ENCODE measurements around the gene BTBD6. TPM values are rescaled to one million over a fixed set of nuclear protein-coding genes. Genes with fewer than 3 reads are reported as not detected.
"Not testable (repeated sequence)": the region's sequence is repeated elsewhere in the genome, so short reads cannot be mapped to it uniquely, and the experiment has no call there.

The BTBD6 gene
- total and polyA plus RNA-seq, 2 donors = 26.3 to 44.9 TPM

DNA sequence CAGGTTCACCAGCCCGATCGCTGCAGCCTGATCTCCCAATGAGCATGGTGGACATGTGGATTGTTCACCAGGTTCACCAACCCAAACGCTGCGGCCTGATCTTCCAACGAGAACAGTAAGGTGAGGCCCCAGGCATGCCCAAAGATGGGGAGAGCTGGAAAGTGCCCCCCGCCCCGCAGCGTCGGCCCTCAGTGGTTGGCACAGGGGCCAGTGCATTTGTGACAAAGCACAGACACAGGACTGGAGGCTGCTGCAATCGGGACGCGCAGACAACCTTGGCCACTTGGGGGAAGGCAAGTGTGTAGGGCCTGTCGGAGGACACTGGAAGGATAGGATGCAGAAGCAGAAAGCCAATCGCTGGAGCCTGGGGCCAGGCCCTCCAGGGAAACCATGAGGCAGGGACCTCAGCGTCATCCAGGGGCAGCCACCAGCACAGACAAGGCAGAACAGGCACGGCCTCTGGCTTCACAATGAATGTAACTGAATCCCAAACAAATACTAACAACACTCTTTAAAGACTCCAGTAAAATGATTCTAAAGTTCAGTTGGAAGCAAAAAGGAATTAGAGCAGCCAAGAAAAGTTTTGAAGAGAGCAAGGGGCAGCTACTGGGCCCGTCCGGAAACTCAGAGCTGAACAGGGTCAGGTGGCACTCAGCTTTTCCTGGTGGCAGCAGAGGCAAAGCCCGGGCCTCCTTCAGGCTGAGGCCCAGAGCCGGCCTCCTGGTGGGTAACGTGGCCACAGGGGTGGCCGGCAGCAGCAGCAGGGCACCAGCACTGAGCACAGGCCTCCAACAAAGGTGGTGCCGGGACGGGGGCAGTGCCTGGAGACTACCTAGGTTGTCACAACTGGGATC lies 39.1 kb downstream of the BTBD6 start:
- 96% methylated on average over 24 of the region's 24 CpGs for WGBS
- Histone ChIP-seq H3K4me1 (ENCODE audit: control insufficient read depth in 2 of 2, insufficient read depth in 2 of 2, low read length in 2 of 2) (peaks cover 0 to 27% of the 10 kb centered on the region in 2 donors), H3K36me3 (ENCODE audit: control insufficient read depth in 2 of 2, insufficient read depth in 2 of 2, low read length in 1 of 2) (peaks cover 0 to 3% of the 10 kb centered on the region in 2 donors), H3K27me3 (ENCODE audit: control insufficient read depth in 2 of 2, insufficient read depth in 1 of 2, low read length in 1 of 2) (no peaks in the 10 kb centered on the region), H3K27ac (ENCODE audit: low read depth in 1 of 2, low read length in 1 of 2) (no peak overlapping the region), H3K4me3 (ENCODE audit: low read length in 2 of 2) (no peak overlapping the region), H3K9me3 (ENCODE audit: control insufficient read depth in 2 of 2, insufficient read depth in 1 of 2, low read length in 1 of 2) (peaks cover 0 to 4% of the 10 kb centered on the region in 2 donors)
- no peak for DNase-seq (ENCODE audit: low read depth in 6 of 9, low spot score in 9 of 9)

DNA sequence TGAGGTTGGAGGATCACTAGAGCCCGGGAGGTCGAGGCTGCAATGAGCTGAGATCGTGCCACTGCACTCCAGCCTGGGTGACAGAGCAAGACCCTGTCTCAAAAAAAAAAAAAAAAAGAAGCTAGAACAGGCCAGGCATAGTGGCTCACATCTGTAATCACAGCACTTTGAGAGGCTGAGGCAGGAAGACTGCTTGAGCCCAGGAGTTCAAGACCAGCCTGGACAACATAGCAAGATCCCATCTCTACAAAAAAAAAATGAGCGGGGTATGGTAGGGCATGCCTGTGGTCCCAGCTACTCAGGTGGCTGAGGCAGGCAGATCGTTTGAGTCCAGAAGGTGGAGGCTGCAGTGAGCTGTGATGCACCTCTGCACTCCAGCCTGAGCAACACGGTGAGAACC lies 40.6 kb downstream of the BTBD6 start:
- WGBS = 96% methylated on average over 6 of the region's 6 CpGs
- not testable (repeated sequence) for H3K9me3 ChIP-seq (ENCODE audit: control insufficient read depth in 2 of 2, insufficient read depth in 1 of 2, low read length in 1 of 2); H3K4me3 ChIP-seq (ENCODE audit: low read length in 2 of 2); DNase-seq (ENCODE audit: low read depth in 6 of 9, low spot score in 9 of 9); H3K27me3 ChIP-seq (ENCODE audit: control insufficient read depth in 2 of 2, insufficient read depth in 1 of 2, low read length in 1 of 2); H3K27ac ChIP-seq (ENCODE audit: low read depth in 1 of 2, low read length in 1 of 2); H3K36me3 ChIP-seq (ENCODE audit: control insufficient read depth in 2 of 2, insufficient read depth in 2 of 2, low read length in 1 of 2)
- H3K4me1 ChIP-seq (ENCODE audit: control insufficient read depth in 2 of 2, insufficient read depth in 2 of 2, low read length in 2 of 2) = peaks cover 2 to 28% of the 10 kb centered on the region in 2 donors

- Histone ChIP-seq H3K27ac (ENCODE audit: low read depth in 1 of 2, low read length in 1 of 2) (no peak overlapping the region), H3K4me1 (ENCODE audit: control insufficient read depth in 2 of 2, insufficient read depth in 2 of 2, low read length in 2 of 2) (peaks cover 13 to 39% of the 10 kb centered on the region in 2 donors), H3K4me3 (ENCODE audit: low read length in 2 of 2) (no peak overlapping the region), H3K27me3 (ENCODE audit: control insufficient read depth in 2 of 2, insufficient read depth in 1 of 2, low read length in 1 of 2) (no peaks in the 10 kb centered on the region), H3K9me3 (ENCODE audit: control insufficient read depth in 2 of 2, insufficient read depth in 1 of 2, low read length in 1 of 2) (peaks cover 0 to 4% of the 10 kb centered on the region in 2 donors), H3K36me3 (ENCODE audit: control insufficient read depth in 2 of 2, insufficient read depth in 2 of 2, low read length in 1 of 2) (peaks cover 0 to 3% of the 10 kb centered on the region in 2 donors)
- 45% methylated on average over 13 of the region's 13 CpGs for whole genome bisulfite sequencing
- no peak for DNase-seq (ENCODE audit: low read depth in 6 of 9, low spot score in 9 of 9)
These were observed 42.5 kb downstream of the BTBD6 start for GRCh38 chr14:105290621-105291346.

- WGBS = 38% methylated on average over 26 of the region's 26 CpGs
- Histone ChIP-seq H3K27ac (ENCODE audit: low read depth in 1 of 2, low read length in 1 of 2) (no peak overlapping the region), H3K9me3 (ENCODE audit: control insufficient read depth in 2 of 2, insufficient read depth in 1 of 2, low read length in 1 of 2) (peaks cover 0 to 4% of the 10 kb centered on the region in 2 donors), H3K36me3 (ENCODE audit: control insufficient read depth in 2 of 2, insufficient read depth in 2 of 2, low read length in 1 of 2) (no peaks in the 10 kb centered on the region), H3K27me3 (ENCODE audit: control insufficient read depth in 2 of 2, insufficient read depth in 1 of 2, low read length in 1 of 2) (no peaks in the 10 kb centered on the region), H3K4me1 (ENCODE audit: control insufficient read depth in 2 of 2, insufficient read depth in 2 of 2, low read length in 2 of 2) (peaks cover 13 to 35% of the 10 kb centered on the region in 2 donors), H3K4me3 (ENCODE audit: low read length in 2 of 2) (no peak overlapping the region)
- peak in 1 of 9 donors; percentile 14 for DNase-seq (ENCODE audit: low read depth in 6 of 9, low spot score in 9 of 9)
These were observed 44.7 kb downstream of the BTBD6 start for GRCh38 chr14:105292826-105293711.

DNA sequence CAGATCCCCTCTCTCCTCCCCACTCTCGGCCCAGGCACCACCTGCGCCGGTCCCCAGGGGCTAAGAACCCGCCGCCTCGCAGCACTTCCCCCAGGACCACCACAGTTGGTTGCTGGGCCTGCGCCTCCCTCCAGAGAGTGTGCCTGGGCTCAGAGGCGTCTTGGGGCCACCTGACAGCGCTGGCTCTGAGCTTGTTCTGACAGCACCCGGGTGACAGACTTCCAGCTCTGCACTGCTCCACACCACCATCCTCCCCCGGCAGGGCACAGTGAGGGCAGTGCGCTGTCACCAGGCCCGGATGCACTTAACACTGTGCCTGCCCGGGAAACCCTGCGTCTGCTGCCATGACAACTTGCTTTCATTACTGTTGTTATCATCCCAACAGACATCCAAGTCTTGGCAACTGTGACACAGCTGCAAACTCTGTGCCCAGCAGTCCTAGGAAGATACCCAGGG lies 45.8 kb downstream of the BTBD6 start:
- peak in 3 of 9 donors; percentile 53 to 77 (median 53) for DNase-seq (ENCODE audit: low read depth in 6 of 9, low spot score in 9 of 9)
- Histone ChIP-seq H3K4me3 (ENCODE audit: low read length in 2 of 2) (no peak overlapping the region), H3K27ac (ENCODE audit: low read depth in 1 of 2, low read length in 1 of 2) (peak overlapping the region in 1 of 2 donors; percentile 43), H3K27me3 (ENCODE audit: control insufficient read depth in 2 of 2, insufficient read depth in 1 of 2, low read length in 1 of 2) (no peaks in the 10 kb centered on the region), H3K9me3 (ENCODE audit: control insufficient read depth in 2 of 2, insufficient read depth in 1 of 2, low read length in 1 of 2) (peaks cover 0 to 4% of the 10 kb centered on the region in 2 donors), H3K36me3 (ENCODE audit: control insufficient read depth in 2 of 2, insufficient read depth in 2 of 2, low read length in 1 of 2) (no peaks in the 10 kb centered on the region), H3K4me1 (ENCODE audit: control insufficient read depth in 2 of 2, insufficient read depth in 2 of 2, low read length in 2 of 2) (peaks cover 13 to 35% of the 10 kb centered on the region in 2 donors)
- WGBS = 27% methylated on average over 15 of the region's 15 CpGs

- 98% methylated on average over 11 of the region's 11 CpGs for WGBS
- not testable (repeated sequence) for H3K9me3 ChIP-seq (ENCODE audit: control insufficient read depth in 2 of 2, insufficient read depth in 1 of 2, low read length in 1 of 2); H3K27ac ChIP-seq (ENCODE audit: low read depth in 1 of 2, low read length in 1 of 2); H3K27me3 ChIP-seq (ENCODE audit: control insufficient read depth in 2 of 2, insufficient read depth in 1 of 2, low read length in 1 of 2); DNase-seq (ENCODE audit: low read depth in 6 of 9, low spot score in 9 of 9); H3K36me3 ChIP-seq (ENCODE audit: control insufficient read depth in 2 of 2, insufficient read depth in 2 of 2, low read length in 1 of 2); H3K4me3 ChIP-seq (ENCODE audit: low read length in 2 of 2)
- peaks cover 23 to 39% of the 10 kb centered on the region in 2 donors for H3K4me1 ChIP-seq (ENCODE audit: control insufficient read depth in 2 of 2, insufficient read depth in 2 of 2, low read length in 2 of 2)
These were observed 49.0 kb downstream of the BTBD6 start for GRCh38 chr14:105297311-105297710.

GRCh38 chr14:105299654-105300541 lies 51.6 kb downstream of the BTBD6 start:
- DNase-seq (ENCODE audit: low read depth in 6 of 9, low spot score in 9 of 9) = peak in 1 of 9 donors; percentile 38
- Histone ChIP-seq H3K9me3 (ENCODE audit: control insufficient read depth in 2 of 2, insufficient read depth in 1 of 2, low read length in 1 of 2) (no peaks in the 10 kb centered on the region), H3K27me3 (ENCODE audit: control insufficient read depth in 2 of 2, insufficient read depth in 1 of 2, low read length in 1 of 2) (peaks cover 0 to 2% of the 10 kb centered on the region in 2 donors), H3K4me1 (ENCODE audit: control insufficient read depth in 2 of 2, insufficient read depth in 2 of 2, low read length in 2 of 2) (peaks cover 13 to 20% of the 10 kb centered on the region in 2 donors), H3K36me3 (ENCODE audit: control insufficient read depth in 2 of 2, insufficient read depth in 2 of 2, low read length in 1 of 2) (no peaks in the 10 kb centered on the region), H3K4me3 (ENCODE audit: low read length in 2 of 2) (peak overlapping the region; percentile 40 to 92), H3K27ac (ENCODE audit: low read depth in 1 of 2, low read length in 1 of 2) (peak overlapping the region in 1 of 2 donors; percentile 100)
- 12% methylated on average over 54 of the region's 54 CpGs for WGBS
